ENCODE measurements around the gene MRPL11.

The MRPL11 gene

GRCh38 chr11:66438504-66439466, at the start of gene MRPL11:
MRPL11 (minus strand) TSS chr11:66438848; CDS start chr11:66438754, 94 bp downstream.
- TF ChIP-seq, protein P1, sequence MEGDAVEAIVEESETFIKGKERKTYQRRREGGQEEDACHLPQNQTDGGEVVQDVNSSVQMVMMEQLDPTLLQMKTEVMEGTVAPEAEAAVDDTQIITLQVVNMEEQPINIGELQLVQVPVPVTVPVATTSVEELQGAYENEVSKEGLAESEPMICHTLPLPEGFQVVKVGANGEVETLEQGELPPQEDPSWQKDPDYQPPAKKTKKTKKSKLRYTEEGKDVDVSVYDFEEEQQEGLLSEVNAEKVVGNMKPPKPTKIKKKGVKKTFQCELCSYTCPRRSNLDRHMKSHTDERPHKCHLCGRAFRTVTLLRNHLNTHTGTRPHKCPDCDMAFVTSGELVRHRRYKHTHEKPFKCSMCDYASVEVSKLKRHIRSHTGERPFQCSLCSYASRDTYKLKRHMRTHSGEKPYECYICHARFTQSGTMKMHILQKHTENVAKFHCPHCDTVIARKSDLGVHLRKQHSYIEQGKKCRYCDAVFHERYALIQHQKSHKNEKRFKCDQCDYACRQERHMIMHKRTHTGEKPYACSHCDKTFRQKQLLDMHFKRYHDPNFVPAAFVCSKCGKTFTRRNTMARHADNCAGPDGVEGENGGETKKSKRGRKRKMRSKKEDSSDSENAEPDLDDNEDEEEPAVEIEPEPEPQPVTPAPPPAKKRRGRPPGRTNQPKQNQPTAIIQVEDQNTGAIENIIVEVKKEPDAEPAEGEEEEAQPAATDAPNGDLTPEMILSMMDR (IDR thresholded peaks at IDR 0.05; ENCODE audit: borderline replicate concordance, insufficient read depth, low read depth, low read length) = peak; percentile 73

DNA sequence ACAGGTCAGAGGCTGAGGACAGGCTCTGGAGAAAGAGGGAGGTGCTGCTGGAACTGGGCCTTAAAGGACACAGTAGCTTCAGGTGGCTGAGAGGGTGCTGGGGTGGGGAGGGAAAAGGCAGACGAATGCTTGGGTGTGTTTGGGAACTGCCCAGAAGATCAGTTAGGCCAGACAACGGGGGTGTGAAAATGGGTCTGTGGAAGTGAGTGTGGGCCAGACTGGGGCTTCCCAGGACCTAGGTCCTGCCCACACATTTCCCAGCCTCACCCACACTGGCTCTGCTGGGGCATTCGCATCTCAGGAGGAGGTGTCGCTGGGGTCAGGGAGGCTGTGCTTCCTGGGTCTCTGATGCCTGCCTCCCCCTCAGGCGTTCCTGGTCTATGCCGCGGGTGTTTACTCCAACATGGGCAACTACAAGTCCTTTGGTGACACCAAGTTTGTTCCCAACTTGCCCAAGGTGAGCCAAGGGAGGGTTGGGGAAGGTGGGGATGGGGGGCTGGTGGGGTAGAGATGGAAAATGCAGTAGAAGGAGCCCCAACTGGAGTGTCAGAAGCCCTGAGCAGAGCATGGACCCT, 46.2 kb upstream of the MRPL11 start:
- TF ChIP-seq, protein P1 (IDR thresholded peaks at IDR 0.05; ENCODE audit: borderline replicate concordance, insufficient read depth, low read depth, low read length) = no peak
- H3K4me3 ChIP-seq (ENCODE audit: low read depth, low read length) = no peak overlapping the region

More at GRCh38 chr11:66438504-66439466, at the start of gene MRPL11:
- peak within 1 kb of the TSS; percentile 97 for H3K4me3 ChIP-seq (ENCODE audit: low read depth, low read length)

DNA sequence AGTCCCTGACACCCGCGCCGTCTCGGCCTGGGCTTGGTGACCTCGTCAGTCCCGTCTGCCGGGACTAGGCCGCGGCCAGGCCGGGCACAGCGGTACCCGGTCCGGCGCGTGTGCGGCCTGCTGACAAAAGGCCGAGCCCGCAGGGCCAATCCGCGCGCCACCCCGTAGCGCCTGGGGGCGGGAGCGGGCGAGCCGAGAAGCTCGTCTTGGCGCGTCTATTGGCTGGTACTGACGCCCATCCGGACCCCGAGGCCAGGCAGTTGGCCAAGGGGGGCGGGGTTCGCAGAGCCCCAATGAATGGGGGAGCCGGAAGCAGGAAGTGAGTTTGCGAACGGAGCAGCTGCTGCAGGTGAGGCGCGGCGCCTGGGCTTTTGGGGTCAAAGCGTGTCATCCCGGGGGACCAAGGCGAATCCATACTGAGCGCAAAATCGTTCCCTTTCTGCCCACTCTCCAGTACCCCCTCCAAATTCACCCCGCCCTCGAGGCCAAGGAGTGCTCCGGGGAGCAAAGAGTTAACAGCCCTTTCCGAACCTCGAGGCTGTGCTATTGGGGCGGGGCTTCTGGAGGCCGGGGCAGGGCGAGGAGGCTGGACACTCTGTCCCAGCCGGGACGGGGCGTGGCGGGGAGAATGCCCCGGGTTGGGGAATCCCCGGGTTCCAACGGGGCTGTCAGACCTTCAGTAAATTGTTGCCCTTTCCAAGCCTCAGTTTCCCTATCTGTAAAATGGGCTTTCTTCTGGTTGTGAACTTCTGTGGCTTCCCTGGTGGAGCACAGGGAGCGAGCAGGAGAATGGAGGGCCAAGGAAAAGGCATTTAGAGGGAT, 41.7 kb upstream of the MRPL11 start, which contains the start of gene DPP3:
DPP3 (plus strand) TSS at position 318 of the 822 bp plus-strand sequence. CDS start 1,767 bp downstream, outside the sequence.
- H3K4me3 ChIP-seq (ENCODE audit: low read depth, low read length) = peak within 1 kb of the TSS; percentile 93
- TF ChIP-seq, protein P1 (IDR thresholded peaks at IDR 0.05; ENCODE audit: borderline replicate concordance, insufficient read depth, low read depth, low read length) = no peak

DNA sequence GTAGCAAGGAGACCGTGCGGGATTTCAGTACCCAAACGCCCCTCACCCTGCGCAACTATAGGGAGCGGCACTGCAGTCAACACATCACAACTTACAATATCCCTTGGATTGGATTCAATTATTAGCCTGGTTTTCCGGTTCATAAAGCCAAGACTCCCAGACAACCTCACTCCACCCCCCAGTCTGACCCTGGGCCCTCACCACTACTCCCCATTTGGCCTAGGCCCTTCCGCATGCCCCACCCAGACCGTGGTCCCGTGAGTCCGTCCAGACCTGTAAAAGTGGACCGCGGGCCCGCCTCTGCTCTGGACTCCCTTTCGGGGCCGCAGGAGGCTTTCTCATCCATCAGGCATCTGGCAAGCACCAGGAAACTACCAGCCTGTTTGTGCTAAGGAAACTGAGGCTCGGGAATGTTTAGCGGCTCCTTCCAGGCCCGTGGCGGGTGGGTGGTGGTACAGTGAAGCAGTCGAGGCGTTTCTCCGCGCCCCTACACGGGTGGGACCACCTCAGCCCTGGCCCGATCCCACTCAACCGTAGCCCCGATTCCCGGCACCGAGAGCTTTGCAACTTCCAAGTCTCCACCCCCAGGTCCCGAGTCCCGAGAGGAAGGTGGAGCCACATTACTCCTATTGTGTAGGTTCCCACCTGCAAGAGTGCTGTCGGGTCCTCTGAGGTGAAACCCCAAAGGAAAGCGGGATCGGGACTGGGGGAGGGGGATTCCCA, 40.9 kb upstream of the MRPL11 start:
- TF ChIP-seq, protein P1 (IDR thresholded peaks at IDR 0.05; ENCODE audit: borderline replicate concordance, insufficient read depth, low read depth, low read length) = no peak
- peak overlapping the region; percentile 93 for H3K4me3 ChIP-seq (ENCODE audit: low read depth, low read length)

GRCh38 chr11:66478729-66479393, 40.2 kb upstream of the MRPL11 start:
- H3K4me3 ChIP-seq (ENCODE audit: low read depth, low read length) = peak overlapping the region; percentile 93
- TF ChIP-seq, protein P1 (IDR thresholded peaks at IDR 0.05; ENCODE audit: borderline replicate concordance, insufficient read depth, low read depth, low read length) = peak; percentile 89
